K562 (cell line): ENCODE results near the gene CCDC127. TPM values are rescaled to one million over a fixed set of nuclear protein-coding genes. Genes with fewer than 3 reads are reported as not detected.

ENCODE experiments used
- ATAC-seq: fragments of 200-7000 bp; cut with Tn5 transposase; 3 replicates; pipeline ENCODE4 v1.9.1; 2020; ENCODE audit warnings: moderate library complexity
- BruUV-seq: library from RNA; stranded (reverse); fragments of 400-500 nt; replicated peaks from 2 replicates; lab custom pipeline; 2021; lab: Mats Ljungman, UMichigan
- CTCF ChIA-PET: fragments of 300-600 bp; formaldehyde crosslinking; extraction: SDS; loops from one replicate; lab custom pipeline; 2021; ENCODE audit warnings: low intra/inter-chr PET ratio; lab: Yijun Ruan, JAX
- POLR2A ChIA-PET: fragments of 300-600, 350-650 bp; sonication (Branson Sonifier 250); formaldehyde crosslinking; extraction: SDS; loops from one replicate; lab custom pipeline; 2021; ENCODE audit warnings: antibody characterized with exemption, inconsistent platforms; lab: Yijun Ruan, JAX
- DNase-seq, 4 experiments: peaks; one replicate each; pipeline versions ENCODE4 v3.0.0 to v3.0.0-alpha.2; 2011 to 2018; ENCODE audit warnings: low spot score in 3 of 4, mixed read lengths in 3 of 4; ENCODE audit errors: extremely low read depth in 1 of 4
- FAIRE-seq: peaks from 2 replicates; lab custom pipeline; 2011; peaks lifted over from hg19 to GRCh38; lab: Jason Lieb, UNC
- H2AFZ ChIP-seq: 2 replicates; pipeline ENCODE4 v1.6.0; 2011; ENCODE audit warnings: low read depth, low read length, control low read depth, inconsistent platforms
- H3K27ac ChIP-seq: fragments of 200-600 bp; 3 replicates; pipeline ENCODE4 v1.8.0; 2011; ENCODE audit warnings: low read depth, mild to moderate bottlenecking, control low read depth, inconsistent platforms, low read length, moderate library complexity, mixed read lengths; ENCODE audit errors: extremely low read depth
- H3K27me3 ChIP-seq, 2 experiments: fragments of 300-600 bp in 1 of 2; 2 replicates in 1 of 2; 3 replicates in 1 of 2; pipeline versions ENCODE4 v1.6.0 to v1.8.0; 2011; ENCODE audit warnings: inconsistent platforms in 2 of 2, low read length in 2 of 2, mild to moderate bottlenecking in 1 of 2, mixed read lengths in 1 of 2, moderate library complexity in 1 of 2; ENCODE audit not compliant: control insufficient read depth in 2 of 2, insufficient read depth in 2 of 2
- H3K36me3 ChIP-seq: fragments of 300-600 bp; 3 replicates; pipeline ENCODE4 v1.8.0; 2011; ENCODE audit warnings: mild to moderate bottlenecking, low read length, inconsistent platforms; ENCODE audit not compliant: control insufficient read depth, insufficient read depth
- H3K4me1 ChIP-seq, 2 experiments: fragments of 200-600 bp in 1 of 2; replicated peaks in 1 of 2; 2 replicates in 1 of 2; 3 replicates in 1 of 2; pipeline versions ENCODE4 v1.5.1 to v1.8.0; 2011; ENCODE audit warnings: inconsistent platforms in 2 of 2, low read length in 2 of 2, mild to moderate bottlenecking in 1 of 2, mixed read lengths in 1 of 2, moderate library complexity in 1 of 2; ENCODE audit not compliant: control insufficient read depth in 2 of 2, insufficient read depth in 2 of 2
- H3K4me2 ChIP-seq: 2 replicates; pipeline ENCODE4 v1.6.1; 2011; ENCODE audit warnings: low read length, control low read depth, inconsistent platforms, mixed read lengths; ENCODE audit not compliant: insufficient read depth
- H3K4me3 ChIP-seq: fragments of 200-600 bp; sonication (generic), shearing (Covaris generic); 2 replicates; pipeline ENCODE4 v1.5.1; 2016; ENCODE audit warnings: control low read depth, inconsistent platforms
- H3K79me2 ChIP-seq: fragments of 200-600 bp; 3 replicates; pipeline ENCODE4 v1.8.0; 2011; ENCODE audit warnings: low read length, inconsistent platforms; ENCODE audit not compliant: control insufficient read depth, insufficient read depth
- H3K9ac ChIP-seq, 2 experiments: 2 replicates each; pipeline versions ENCODE4 v1.6.0 to v1.6.1; 2011; ENCODE audit warnings: low read depth in 2 of 2, low read length in 2 of 2, control low read depth in 1 of 2, inconsistent platforms in 1 of 2, mild to moderate bottlenecking in 1 of 2, mixed read lengths in 1 of 2; ENCODE audit not compliant: insufficient read depth in 1 of 2
- H3K9me1 ChIP-seq: one replicate; pipeline ENCODE4 v1.6.0; 2011; ENCODE audit warnings: inconsistent platforms, mild to moderate bottlenecking, low read length, moderate library complexity; ENCODE audit not compliant: control insufficient read depth, insufficient read depth
- H3K9me3 ChIP-seq: replicated peaks from 2 replicates; pipeline ENCODE4 v1.5.1; 2011; ENCODE audit warnings: low read depth, low read length, inconsistent platforms; ENCODE audit not compliant: control insufficient read depth, insufficient read depth
- H4K20me1 ChIP-seq: replicated peaks from 2 replicates; pipeline ENCODE4 v1.6.1; 2011; ENCODE audit warnings: low read length, inconsistent platforms, mixed read lengths; ENCODE audit not compliant: control insufficient read depth, insufficient read depth
- CREB3 ChIP-seq: fragments of 450-650 bp; conservative IDR thresholded peaks from 2 replicates; pipeline ENCODE4 v1.6.1; 2016; ENCODE audit warnings: missing genetic modification characterization, low read depth, mild to moderate bottlenecking, missing compliant biosample characterization, moderate library complexity
- EZH2 ChIP-seq: IDR thresholded peaks from 2 replicates; pipeline ENCODE4 v1.6.1; 2012; ENCODE audit warnings: low read depth, mild to moderate bottlenecking, inconsistent platforms, low read length, borderline replicate concordance
- KDM1A ChIP-seq, 2 experiments: fragments of 450-650 bp; IDR thresholded peaks; 2 replicates each; pipeline ENCODE4 v1.6.1; 2016; ENCODE audit warnings: mild to moderate bottlenecking in 2 of 2
- RBM14 ChIP-seq: fragments of 200-400 bp; formaldehyde crosslinking; IDR thresholded peaks from 2 replicates; pipeline ENCODE4 v1.6.1; 2018; ENCODE audit warnings: low read depth, mild to moderate bottlenecking, low read length, moderate library complexity, borderline replicate concordance; ENCODE audit not compliant: insufficient read depth
- RERE ChIP-seq: sonication (generic); formaldehyde crosslinking; IDR thresholded peaks from 2 replicates; pipeline ENCODE4 v1.8.0; 2023; ENCODE audit warnings: missing genetic modification reagents, mild to moderate bottlenecking, borderline replicate concordance
- RFX1 ChIP-seq: fragments of 450-650 bp; IDR thresholded peaks from 2 replicates; pipeline ENCODE4 v1.6.1; 2016; ENCODE audit warnings: mild to moderate bottlenecking, moderate library complexity
- SIRT6 ChIP-seq: IDR thresholded peaks from one replicate; pipeline ENCODE4 v1.6.1; 2012; ENCODE audit warnings: low read depth, mild to moderate bottlenecking, control low read depth, inconsistent platforms, low read length, moderate library complexity
- SOX6 ChIP-seq: fragments of 450-650 bp; IDR thresholded peaks from 2 replicates; pipeline ENCODE4 v1.6.1; 2014; ENCODE audit warnings: mild to moderate bottlenecking
- TRIM28 ChIP-seq: fragments of 450-650 bp; IDR thresholded peaks from 2 replicates; pipeline ENCODE4 v1.6.1; 2017
- ZBTB8A ChIP-seq: fragments of 450-650 bp; IDR thresholded peaks from 2 replicates; pipeline ENCODE4 v1.6.1; 2018; ENCODE audit warnings: mild to moderate bottlenecking, moderate library complexity; ENCODE audit not compliant: partially characterized antibody
- ZNF121 ChIP-seq: sonication (generic); formaldehyde crosslinking; conservative IDR thresholded peaks from 2 replicates; pipeline ENCODE4 v1.8.0; 2022; ENCODE audit warnings: missing genetic modification reagents
- ZNF398 ChIP-seq: fragments of 250-450 bp; sonication (Bioruptor Pico); IDR thresholded peaks from 2 replicates; pipeline ENCODE4 v1.8.0; 2021; ENCODE audit warnings: moderate library complexity, mild to moderate bottlenecking, inconsistent platforms
- ZNF766 ChIP-seq: fragments of 200-800 bp; sonication (Bioruptor generic); conservative IDR thresholded peaks from 2 replicates; pipeline ENCODE4 v1.6.1; 2016; ENCODE audit warnings: missing genetic modification characterization, missing compliant biosample characterization
- WGBS: fragments of 100-300 bp; shearing (Covaris generic); methylation state at CpG from one replicate; pipeline ENCODE4 v1.1.6; 2016; ENCODE audit warnings: low coverage, mixed read lengths; ENCODE audit not compliant: insufficient coverage; ENCODE audit errors: missing lambda C conversion rate; 5-methylcytosine and 5-hydroxymethylcytosine counted together
- in situ Hi-C: fragments of 300-500 bp; cut with MboI; formaldehyde crosslinking; loops from 4 replicates; pipeline ENCODE4 v1.15.0; 2018; ENCODE audit warnings: inconsistent platforms, mixed read lengths
- intact Hi-C: fragments of 100-400 bp; cut with micrococcal nuclease; formaldehyde crosslinking; loops from 2 replicates; pipeline ENCODE4 v1.14.2; 2022
- polyA plus RNA-seq, 8 experiments: library from polyadenylated mRNA; depleted of rRNA in 4 of 8; stranded (reverse) in 5 of 8; unstranded in 3 of 8; fragments of >200 nt; fragmentation: Nextera tagmentation in 2 of 8; fragmentation: Illumina TruSeq in 1 of 8; extraction: Ambion mirVana in 2 of 8; extraction: Trizol in 1 of 8; gene quantifications; 2 replicates each; pipeline versions ENCODE4 v1.2.1 to v1.2.3, GENCODE V29; 2011 to 2014; ENCODE audit warnings: inconsistent platforms in 1 of 8, missing spikeins in 1 of 8
- total RNA-seq, 7 experiments: library from RNA; depleted of rRNA in 6 of 7; stranded (reverse); fragments of >200 nt in 6 of 7; fragmentation: Illumina TruSeq in 2 of 7; extraction: Trizol in 2 of 7; gene quantifications; 2 replicates each; pipeline versions ENCODE4 v1.2.1 to v1.2.3, GENCODE V29; 2011 to 2021; ENCODE audit warnings: low replicate concordance in 1 of 7

The CCDC127 gene
- total and polyA plus RNA-seq, 9 of the 15 experiments (the other 6 are each of a cell fraction or from before 2014, with no cell fraction given): 2.7 to 4.5 (median 4.1) TPM

GRCh38 chr5:173392-174290 is 44.3 kb downstream of the CCDC127 start:
- intact Hi-C loops: no loop called here
- Histone ChIP-seq H3K4me1 (peaks cover 0 to 17% of the 10 kb centered on the region in 2 experiments; a peak in 3 of 5 replicates), H3K9ac (no peak overlapping the region), H3K4me2 (no peak overlapping the region), H3K79me2 (no peaks in the 10 kb centered on the region), H3K27me3 (peaks cover 76 to 86% of the 10 kb centered on the region in 2 experiments), H3K27ac (no peak overlapping the region), H3K9me3 (no peaks in the 10 kb centered on the region), H3K4me3 (no peak overlapping the region), H3K9me1 (peaks cover 4% of the 10 kb centered on the region), H4K20me1 (peaks cover 12% of the 10 kb centered on the region), H3K36me3 (no peaks in the 10 kb centered on the region), H2AFZ (no peak overlapping the region)
- POLR2A ChIA-PET: interaction anchor here (1.6 kb wide), 1 partner anchor 13 kb away, joined by 3 read pairs; no protein-coding TSS in a partner anchor
- BruUV-seq: no TSS peak
- FAIRE-seq (no peak), DNase-seq (no peak), ATAC-seq (no peak; the same call in 2 of the 3 replicates)
- CTCF ChIA-PET: no interaction called here
- in situ Hi-C loops: no loop called here
- WGBS: 1% methylated on average over 22 of the region's 22 CpGs
- peak; percentile 85 for TF ChIP-seq EZH2
- peak in 1 of 2 experiments; percentile 27; a peak in 1 of 4 replicates for TF ChIP-seq KDM1A (IDR thresholded peaks at IDR 0.05)
- no peak for TF ChIP-seq ZNF766 (CRISPR knock-in tag)
- TF ChIP-seq RBM14: no peak
- TF ChIP-seq SIRT6: no peak
- no peak for TF ChIP-seq RERE (CRISPR knock-in tag)
- no peak for TF ChIP-seq SOX6
- TF ChIP-seq ZNF121 (CRISPR knock-in tag): no peak
- TF ChIP-seq CREB3 (tag): no peak
- no peak for TF ChIP-seq RFX1
- no peak for TF ChIP-seq ZBTB8A
- TF ChIP-seq ZNF398: no peak
- TF ChIP-seq TRIM28: no peak
